ENCODE measurements around the gene FAM13A.

GRCh38 chr4:88730811-88731210 lies 326.2 kb downstream of the FAM13A start:
- TF ChIP-seq TAF1 (IDR thresholded peaks at IDR 0.05; ENCODE audit: low read depth, low read length) (no peak), POLR2A (IDR thresholded peaks at IDR 0.05; ENCODE audit: low read depth, low read length) (no peak)

All from GM12891 (cell line).